ENCODE data around the gene WWP2.
"Not testable (repeated sequence)": the region's sequence is repeated elsewhere in the genome, so short reads cannot be mapped to it uniquely, and the experiment has no call there.

The WWP2 gene

DNA sequence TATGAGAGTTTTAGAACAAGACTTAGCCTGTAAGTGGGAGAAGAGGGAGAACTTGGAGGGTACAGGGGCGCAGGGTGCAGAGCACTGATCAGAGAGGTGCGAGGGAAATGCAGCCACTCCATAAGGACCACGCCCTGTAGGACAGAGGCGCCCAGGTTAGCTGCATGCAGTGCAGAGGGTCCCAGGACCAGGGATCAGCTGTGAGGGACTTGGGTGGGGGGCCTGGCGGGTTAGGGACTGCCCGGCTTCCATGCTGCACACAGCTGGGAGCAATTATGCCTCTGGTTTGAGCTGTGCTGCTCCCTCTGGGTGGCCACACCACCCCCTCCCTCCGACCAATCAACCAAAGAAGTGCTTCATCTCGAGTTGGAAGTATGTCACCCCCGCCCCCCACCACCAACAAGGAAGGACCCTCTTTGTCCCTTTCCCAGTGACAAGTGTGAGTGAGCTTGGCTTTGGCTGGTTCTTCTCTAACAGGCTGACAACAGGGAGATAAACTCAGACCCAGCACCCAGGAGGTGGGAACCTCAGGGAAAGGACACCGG lies 166.8 kb downstream of the WWP2 start:
- DNase-seq (ENCODE audit: low read depth) = no peak

DNA sequence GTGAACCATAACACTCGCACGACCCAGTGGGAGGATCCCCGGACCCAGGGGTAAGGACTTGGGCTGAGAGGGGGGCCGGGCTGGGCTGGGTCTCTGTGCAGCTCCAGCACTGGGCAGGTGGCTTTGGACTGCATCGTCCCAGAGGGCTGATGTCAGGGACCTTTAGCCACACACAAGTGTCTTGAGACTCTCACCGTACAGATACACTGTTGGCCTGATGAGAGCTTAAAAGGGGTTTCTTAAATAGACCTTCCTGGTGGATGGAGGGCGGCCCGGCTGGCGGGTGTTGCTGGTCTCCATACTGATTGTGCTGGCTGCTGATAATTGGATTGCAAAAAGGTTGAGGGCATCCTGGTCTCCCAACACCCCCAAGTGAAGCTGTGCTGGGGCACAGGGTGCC lies 167.3 kb downstream of the WWP2 start:
- DNase-seq (ENCODE audit: low read depth) = no peak

DNA sequence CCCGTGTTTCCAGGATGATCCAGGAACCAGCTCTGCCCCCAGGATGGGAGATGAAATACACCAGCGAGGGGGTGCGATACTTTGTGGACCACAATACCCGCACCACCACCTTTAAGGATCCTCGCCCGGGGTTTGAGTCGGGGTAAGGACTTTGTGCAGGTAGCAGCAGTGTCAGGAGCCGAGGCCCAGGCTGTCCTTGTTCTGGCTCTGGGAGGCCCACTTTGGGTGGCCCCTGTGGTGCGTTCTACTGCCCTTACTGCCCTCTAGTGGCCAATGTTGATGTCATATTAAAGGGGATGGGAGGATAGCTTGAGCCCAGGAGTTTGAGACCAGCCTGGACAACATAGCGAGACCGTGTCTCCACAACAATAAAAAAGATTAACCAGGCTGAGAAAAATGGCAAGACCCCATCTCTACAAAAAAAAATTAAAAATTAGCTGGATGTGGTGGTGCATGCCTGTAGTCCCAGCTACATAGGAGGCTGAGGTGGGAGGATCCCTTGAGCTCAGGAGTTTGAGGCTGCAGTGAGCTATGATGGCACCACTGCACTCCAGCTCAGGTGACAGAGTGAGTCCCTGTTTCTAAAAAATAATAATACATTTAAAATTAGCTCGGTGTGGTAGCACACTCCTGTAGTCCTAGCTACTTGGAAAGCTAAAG lies 168.1 kb downstream of the WWP2 start:
- peak; percentile 43 for DNase-seq (ENCODE audit: low read depth)

DNA sequence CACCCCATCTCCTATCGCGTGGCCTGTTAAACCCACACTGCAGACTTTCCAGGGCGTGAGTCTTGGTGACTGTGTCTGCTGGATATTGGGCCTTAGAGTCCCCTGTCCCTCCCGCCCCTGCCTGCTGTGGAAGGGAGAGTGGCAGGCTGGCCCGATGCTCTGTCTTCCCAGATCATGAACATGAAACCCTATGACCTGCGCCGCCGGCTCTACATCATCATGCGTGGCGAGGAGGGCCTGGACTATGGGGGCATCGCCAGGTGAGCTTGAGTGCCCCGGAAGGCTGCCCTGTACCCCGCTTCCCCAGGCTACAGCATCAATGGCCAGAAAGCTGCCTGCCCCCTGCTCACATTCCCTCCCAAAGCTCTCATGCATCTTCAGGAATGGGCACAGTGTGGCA lies 169.5 kb downstream of the WWP2 start:
- no peak for DNase-seq (ENCODE audit: low read depth)

DNA sequence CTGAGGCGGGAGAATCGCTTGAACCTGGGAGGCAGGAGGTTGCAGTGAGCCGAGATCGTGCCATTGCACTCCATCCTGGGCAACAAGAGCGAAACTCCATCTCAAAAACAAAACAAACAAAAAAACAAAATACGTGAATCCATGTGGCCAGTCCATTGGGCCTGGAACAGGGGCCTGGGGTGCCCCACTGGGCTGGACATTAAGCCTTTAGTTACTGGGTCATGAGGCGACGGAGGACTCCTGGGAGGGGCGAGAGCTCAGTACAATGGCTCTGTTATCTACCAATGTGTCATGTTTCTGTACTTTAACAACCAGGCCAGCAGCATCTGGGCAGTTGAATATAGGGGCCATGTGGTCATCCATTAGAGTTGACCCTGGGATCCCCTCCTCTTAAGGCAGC lies 170.1 kb downstream of the WWP2 start:
- DNase-seq (ENCODE audit: low read depth) = no peak

DNA sequence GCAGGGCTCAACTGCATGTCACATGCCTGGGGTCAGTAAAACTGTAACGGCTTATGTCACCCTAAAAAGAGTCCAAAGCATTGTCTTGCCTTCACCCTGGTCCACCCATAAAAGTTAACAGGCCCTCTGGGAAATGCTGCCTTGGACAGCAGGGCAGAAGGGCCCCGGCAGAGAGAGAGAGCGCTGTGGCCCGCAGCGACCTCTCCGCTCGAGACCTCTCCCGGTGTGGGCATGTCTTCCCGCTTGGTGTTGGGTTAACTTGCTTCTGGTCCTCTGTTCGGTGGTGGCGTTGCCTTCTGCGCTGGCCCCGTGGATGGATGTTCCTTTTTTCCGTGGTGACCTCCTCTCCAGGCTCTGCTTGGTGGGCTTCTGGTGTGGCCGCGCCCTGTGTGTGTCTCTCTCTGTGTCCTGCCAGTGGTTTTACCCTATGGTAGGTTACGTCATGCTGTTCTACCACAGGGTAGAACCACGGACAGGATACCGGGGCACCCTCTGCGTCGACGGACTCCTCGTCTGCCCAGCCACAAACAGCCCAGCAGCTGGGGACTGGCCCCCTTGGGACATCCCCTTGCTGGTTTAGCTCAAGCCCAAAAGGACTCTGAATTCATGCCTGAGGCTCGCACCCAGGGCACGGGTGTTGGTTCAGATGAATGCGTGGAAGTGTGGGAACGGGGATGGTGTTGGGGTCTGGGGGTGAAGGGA lies 170.7 kb downstream of the WWP2 start:
- DNase-seq (ENCODE audit: low read depth) = no peak

DNA sequence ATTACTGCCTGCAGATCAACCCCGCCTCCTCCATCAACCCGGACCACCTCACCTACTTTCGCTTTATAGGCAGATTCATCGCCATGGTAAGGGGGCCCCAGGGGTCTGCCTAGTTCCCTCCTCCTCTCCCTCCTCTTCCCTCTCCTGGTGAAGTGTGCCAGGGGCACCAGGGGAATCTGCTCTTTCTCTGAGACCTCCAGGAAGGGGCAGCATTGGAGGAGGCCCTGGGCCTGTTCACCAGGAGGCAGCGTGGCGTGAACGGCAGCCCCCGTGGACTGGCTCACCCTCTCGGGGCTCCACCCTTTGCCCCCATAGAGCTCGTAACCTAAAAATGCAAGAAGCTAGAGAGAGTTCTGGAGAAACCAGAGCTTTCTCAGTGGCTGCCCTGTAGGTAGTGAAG lies 171.9 kb downstream of the WWP2 start:
- no peak for DNase-seq (ENCODE audit: low read depth)

DNA sequence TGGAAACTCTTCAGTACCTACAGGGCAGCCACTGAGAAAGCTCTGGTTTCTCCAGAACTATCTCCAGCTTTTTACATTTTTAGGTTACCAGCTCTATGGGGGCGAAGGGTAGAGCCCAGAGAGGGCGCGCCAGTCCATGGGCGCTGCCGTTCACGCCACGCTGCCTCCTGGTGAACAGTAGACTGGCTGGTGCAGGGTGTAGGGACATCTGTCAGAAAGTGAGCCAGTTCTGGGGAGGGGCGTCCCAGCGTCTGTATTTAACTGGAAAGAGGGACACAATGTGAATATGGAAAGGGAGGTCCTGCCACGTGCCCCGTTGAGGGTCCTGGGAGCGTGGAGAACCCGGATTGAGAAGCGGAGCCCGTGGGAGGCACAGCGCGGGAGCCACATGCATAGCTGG lies 172.6 kb downstream of the WWP2 start:
- DNase-seq (ENCODE audit: low read depth) = no peak

DNA sequence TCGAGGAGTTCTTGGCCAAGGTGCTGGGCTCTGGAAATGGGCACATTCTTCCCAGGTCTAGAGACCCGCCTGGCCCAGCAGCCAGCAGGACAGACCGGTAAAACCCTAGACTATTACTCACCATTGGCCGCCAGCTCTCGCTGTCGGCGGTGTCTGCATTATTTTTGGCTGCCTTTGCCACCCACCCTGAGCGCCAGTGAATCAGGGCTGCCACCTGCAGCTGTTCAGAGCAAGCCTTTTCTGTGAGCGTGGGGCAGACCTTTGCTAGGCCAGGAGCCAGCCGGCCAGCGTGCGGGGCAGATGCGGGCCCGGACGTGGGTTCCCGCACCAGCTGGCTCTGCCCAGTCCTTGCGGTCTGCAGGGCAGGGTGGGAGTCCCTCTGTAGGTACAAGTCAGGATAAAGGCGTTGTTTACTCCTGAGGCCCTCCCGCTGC lies 173.2 kb downstream of the WWP2 start:
- DNase-seq (ENCODE audit: low read depth) = no peak

DNA sequence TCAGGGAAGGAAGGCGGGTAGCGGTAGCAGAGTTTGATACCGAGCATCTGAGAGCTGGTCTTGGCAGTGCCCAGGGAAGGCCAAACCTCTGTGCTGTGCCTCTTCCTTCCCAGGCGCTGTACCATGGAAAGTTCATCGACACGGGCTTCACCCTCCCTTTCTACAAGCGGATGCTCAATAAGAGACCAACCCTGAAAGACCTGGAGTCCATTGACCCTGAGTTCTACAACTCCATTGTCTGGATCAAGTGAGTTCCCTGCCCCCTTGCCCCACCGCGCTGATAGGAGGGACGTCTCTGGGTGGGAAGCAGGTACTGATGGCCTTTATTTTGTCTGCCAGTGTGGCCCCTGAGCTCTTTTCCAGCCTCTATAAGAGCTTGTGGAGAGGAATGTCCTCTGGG lies 173.6 kb downstream of the WWP2 start:
- DNase-seq (ENCODE audit: low read depth) = no peak

DNA sequence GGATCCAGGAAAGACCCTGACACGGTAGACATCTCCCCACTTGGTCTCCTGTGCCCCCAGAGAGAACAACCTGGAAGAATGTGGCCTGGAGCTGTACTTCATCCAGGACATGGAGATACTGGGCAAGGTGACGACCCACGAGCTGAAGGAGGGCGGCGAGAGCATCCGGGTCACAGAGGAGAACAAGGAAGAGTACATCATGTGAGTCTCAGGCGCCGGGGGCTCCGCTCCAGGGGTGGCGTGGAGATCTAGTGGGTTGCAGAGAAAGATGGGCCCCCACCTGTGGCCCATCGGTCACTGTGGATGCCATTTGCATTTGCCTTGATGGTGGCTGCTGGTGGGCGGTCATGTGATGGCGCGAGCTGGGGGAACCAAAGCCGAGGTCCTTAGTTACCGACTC lies 174.1 kb downstream of the WWP2 start:
- no peak for DNase-seq (ENCODE audit: low read depth)

DNA sequence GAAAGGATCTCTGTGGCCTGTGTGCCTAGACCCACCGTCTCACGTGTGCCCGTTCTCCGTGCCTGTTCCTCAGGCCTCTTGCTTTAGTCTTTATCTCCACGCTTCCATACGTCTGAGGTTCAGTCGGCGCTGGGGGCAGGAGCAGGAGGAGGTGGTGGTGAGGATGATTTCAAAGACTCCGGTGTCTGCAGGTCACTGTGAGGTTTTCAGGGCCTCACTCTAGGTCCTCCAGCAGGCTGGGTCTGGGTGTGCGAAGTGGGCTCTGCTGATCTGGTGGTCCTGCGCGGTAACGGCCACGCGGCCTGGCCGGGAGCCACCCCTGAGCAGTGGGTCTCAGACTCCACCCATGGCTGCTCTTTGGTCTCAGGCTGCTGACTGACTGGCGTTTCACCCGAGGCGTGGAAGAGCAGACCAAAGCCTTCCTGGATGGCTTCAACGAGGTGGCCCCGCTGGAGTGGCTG lies 174.6 kb downstream of the WWP2 start:
- DNase-seq (ENCODE audit: low read depth) = no peak

DNA sequence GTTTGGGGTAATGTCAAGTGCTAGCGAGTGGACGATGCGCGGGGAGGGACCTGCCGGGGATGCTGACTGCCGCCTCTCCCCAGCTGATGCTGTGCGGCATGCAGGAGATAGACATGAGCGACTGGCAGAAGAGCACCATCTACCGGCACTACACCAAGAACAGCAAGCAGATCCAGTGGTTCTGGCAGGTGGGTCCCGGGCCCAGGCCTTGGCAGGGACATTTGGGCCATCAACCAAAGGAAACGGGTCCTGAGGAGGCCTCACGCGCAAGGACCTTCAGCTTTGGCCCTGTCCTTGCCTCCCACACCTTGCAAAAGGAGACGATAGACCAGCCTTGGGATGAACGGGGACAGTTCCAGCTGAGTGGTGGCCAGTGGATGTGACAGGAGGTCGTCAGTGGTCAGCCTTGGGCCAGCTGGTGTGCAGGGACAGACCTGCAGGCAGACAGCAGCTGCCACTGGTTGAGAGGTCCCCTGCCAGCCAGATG lies 175.4 kb downstream of the WWP2 start:
- no peak for DNase-seq (ENCODE audit: low read depth)

DNA sequence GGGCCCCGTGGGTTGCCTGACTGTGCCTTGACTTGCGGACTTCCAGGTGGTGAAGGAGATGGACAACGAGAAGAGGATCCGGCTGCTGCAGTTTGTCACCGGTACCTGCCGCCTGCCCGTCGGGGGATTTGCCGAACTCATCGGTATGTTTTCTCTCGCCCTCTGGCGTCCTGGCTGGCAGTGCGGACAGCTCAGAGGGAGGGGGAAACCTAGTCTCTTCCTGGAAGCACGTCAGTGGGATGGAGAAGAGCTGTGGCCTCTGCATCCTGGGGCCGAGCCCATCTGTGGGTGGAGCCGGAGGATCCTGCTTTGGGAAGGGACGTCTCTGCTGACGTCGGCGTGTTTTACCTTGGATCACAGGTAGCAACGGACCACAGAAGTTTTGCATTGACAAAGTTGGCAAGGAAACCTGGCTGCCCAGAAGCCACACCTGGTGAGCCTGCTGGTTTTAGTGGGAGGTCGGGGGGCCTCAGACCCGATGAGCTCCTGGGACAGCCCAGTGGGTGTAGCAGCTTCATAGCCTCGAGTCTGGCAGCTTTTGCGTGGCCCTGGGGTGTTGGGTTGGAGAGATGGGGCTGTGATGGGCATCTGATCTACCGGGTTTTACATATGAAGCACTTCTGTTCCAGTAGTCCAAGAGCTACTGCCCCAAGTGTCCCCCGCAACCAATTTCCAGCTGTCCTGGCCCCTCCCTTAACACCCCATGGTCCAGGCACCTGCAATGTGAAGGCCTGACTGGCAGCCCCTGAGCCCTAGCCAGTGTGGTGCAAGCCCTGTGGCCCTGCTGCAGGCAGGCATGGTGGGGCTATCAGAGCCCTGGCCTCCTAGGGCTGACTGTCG lies 177.1 kb downstream of the WWP2 start:
- no peak for DNase-seq (ENCODE audit: low read depth)

DNA sequence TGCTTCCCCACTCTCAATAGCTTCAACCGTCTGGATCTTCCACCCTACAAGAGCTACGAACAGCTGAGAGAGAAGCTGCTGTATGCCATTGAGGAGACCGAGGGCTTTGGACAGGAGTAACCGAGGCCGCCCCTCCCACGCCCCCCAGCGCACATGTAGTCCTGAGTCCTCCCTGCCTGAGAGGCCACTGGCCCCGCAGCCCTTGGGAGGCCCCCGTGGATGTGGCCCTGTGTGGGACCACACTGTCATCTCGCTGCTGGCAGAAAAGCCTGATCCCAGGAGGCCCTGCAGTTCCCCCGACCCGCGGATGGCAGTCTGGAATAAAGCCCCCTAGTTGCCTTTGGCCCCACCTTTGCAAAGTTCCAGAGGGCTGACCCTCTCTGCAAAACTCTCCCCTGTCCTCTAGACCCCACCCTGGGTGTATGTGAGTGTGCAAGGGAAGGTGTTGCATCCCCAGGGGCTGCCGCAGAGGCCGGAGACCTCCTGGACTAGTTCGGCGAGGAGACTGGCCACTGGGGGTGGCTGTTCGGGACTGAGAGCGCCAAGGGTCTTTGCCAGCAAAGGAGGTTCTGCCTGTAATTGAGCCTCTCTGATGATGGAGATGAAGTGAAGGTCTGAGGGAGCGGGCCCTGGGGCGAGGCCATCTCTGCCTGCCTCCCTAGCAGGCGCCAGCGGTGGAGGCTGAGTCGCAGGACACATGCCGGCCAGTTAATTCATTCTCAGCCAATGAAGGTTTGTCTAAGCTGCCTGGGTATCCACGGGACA lies 177.9 kb downstream of the WWP2 start:
- DNase-seq (ENCODE audit: low read depth) = no peak

DNA sequence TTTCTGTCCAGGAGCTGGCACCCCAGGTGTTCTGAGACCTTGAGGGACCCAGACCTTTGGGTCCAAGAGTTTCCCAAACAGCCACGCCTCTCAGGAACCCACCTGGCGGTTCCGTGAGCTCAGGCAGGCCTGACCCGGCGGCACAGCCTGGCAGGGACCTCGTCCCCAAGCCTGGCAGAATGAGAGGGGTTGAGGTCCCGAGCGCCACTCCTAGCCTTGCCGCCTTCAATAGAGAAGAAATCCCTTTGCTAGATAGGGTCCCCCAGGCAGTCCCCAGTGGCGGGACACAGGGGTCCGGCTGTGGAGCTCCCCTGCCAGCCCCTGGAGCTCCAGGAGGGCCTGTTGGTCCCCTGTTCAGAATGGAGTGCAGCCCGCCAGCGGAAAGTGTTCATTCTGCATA lies 178.5 kb downstream of the WWP2 start:
- DNase-seq (ENCODE audit: low read depth) = no peak

DNA sequence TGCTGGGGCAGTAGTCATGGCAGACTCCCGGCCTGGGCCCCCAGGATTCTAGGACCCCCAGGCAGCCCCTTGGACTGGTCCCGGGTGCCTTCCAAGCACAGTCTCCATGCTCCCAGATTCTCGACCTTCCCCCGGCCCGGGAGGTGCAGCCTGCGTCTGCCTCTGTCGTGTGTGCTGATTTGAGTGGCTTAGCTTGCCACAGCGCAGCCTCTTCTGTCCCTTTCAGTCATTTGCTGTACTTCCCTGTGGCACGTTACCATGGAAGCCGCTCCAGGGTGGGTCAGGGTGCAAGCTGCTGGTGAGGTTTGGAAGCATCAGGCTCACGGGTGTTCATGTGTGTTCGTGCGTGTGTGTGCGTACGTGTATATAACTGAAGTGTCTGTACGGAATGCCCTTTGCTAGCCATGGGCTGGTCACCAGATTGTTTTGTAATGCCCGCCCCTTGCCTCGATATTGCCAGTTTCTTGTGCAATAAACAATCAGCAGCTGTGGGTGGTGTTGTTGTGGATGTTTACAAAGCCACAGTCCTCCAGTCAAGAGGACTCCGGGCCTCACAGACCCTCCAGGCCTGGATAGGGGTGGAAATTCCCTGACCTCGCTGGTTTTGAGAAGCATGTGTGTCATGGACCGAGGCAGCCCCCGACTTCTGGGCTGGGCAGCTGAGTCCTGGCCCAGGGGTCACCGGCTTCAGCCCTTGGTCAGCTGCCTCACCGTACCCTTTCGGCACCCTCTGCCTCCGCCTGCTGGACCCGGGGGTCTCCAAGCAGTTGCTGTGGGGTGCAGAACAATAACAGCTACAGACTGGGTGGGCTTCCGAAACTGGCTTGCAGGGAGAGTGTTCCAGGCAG lies 179.3 kb downstream of the WWP2 start:
- DNase-seq (ENCODE audit: low read depth) = no peak

DNA sequence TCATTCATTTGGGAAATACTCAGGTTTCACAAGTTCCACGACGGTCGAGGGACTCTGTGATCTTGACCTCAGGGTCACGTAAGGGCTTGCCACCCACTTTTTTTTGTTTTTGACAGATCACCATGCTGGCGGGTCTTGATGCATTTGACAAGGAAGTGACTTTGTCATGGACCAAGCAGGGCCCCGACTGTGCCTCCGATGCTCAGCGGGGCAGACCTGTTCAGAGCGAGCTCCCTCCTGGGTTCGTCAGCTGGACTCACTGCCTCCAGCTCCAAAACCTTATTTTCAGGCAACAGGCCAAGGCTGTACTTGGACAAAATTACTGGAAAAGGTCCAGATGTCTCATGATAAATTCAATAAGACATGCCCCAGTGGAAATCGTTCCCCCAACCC lies 180.0 kb downstream of the WWP2 start:
- DNase-seq (ENCODE audit: low read depth) = no peak

DNA sequence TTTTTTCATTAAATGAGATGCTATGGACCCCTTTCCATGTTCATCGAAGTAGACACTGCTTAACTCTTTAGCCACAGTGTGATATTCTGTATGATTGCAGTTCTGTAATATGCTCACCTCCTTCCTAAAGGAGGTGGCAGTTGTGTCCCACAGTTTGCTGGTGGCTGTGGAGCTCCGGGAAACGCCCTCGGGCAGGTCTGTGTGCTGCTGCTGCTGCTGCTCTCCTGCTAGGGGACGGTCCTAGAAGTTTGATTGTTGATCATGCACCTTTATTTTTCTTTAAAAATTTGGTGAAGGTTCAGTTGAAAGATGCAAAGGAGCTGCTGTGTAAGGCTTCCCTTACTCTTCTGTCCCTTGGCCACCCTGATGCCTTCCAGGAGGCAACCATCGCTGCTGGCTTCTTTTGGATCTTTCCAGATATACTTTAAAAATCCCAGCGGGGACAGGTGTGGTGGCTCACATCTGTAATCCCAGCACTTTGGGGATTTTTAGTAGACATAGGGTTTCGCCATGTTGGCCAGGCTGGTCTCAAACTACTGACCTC lies 180.6 kb downstream of the WWP2 start:
- no peak for DNase-seq (ENCODE audit: low read depth)

DNA sequence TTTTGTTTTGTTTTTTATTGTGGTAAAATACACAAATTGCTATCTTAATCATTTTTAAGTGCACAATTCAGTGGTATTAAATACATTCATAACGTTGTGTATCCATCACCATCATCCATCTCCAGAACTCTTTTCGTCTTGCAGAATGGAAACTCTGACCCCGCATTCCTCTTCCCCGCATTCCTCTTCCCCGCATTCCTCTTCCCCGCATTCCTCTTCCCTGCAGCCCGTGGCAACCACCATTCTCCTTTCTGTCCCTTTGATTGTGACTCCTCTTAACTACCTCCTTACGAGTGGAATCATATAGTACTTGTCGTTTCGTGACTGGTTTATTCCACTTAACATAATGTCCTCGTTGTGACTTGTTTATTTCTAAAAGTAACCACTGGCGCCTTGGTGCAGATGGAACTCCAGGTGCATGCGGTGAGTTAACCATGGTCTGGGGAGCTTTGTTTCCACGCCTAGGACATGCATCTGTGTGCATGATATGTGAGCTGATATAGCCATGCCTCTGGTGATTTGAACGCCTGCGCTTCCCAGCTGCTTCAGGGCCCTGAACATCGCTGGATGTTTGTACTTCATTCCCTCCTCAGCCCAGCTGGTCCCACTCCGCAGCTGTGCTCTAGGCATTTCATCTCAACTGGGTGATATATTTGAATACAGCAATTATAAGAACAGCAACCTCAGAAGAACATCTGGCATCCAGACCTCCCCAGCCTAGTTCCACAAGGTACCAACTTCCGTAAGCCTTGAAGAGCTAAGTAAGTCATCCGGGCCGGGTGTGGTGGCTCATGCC lies 181.3 kb downstream of the WWP2 start:
- DNase-seq (ENCODE audit: low read depth) = not testable (repeated sequence)

Data from CMK (cell line).